SJSA1 (cell line): Measurements from ENCODE around the gene JKAMP. TPM values are rescaled to one million over a fixed set of nuclear protein-coding genes. Genes with fewer than 3 reads are reported as not detected.

Source experiments
- DNase-seq, 2 experiments: peaks; one replicate each; pipeline ENCODE4 v3.0.0-alpha.2; 2015 to 2020; ENCODE audit warnings: low spot score in 2 of 2, low read depth in 1 of 2
- H3K27ac ChIP-seq: fragments of 250-450 bp; sonication (Bioruptor Pico); 2 replicates; pipeline ENCODE4 v1.5.1; 2020; ENCODE audit warnings: mild to moderate bottlenecking, moderate library complexity
- H3K27me3 ChIP-seq: fragments of 250-450 bp; sonication (Bioruptor Pico); replicated peaks from 2 replicates; pipeline ENCODE4 v1.5.1; 2020; ENCODE audit warnings: mild to moderate bottlenecking, moderate library complexity
- H3K36me3 ChIP-seq: fragments of 250-450 bp; sonication (Bioruptor Pico); 2 replicates; pipeline ENCODE4 v1.5.1; 2020; ENCODE audit warnings: mild to moderate bottlenecking
- H3K4me1 ChIP-seq: fragments of 250-450 bp; sonication (Bioruptor Pico); replicated peaks from 2 replicates; pipeline ENCODE4 v1.6.1; 2021; ENCODE audit warnings: mild to moderate bottlenecking
- H3K4me3 ChIP-seq: fragments of 250-450 bp; sonication (Bioruptor Pico); 2 replicates; pipeline ENCODE4 v1.5.1; 2020; ENCODE audit warnings: mild to moderate bottlenecking
- H3K9me3 ChIP-seq: fragments of 250-450 bp; sonication (Bioruptor Pico); replicated peaks from 2 replicates; pipeline ENCODE4 v1.5.1; 2020; ENCODE audit warnings: mild to moderate bottlenecking
- total RNA-seq: library from RNA; depleted of rRNA; stranded (reverse); fragments of >200 nt; shearing (Covaris generic); gene quantifications from 2 replicates; pipeline ENCODE4 v1.2.3, GENCODE V29; 2014

JKAMP gene
- total RNA-seq, 1 experiment from 2014 or later, result 112 TPM

DNA sequence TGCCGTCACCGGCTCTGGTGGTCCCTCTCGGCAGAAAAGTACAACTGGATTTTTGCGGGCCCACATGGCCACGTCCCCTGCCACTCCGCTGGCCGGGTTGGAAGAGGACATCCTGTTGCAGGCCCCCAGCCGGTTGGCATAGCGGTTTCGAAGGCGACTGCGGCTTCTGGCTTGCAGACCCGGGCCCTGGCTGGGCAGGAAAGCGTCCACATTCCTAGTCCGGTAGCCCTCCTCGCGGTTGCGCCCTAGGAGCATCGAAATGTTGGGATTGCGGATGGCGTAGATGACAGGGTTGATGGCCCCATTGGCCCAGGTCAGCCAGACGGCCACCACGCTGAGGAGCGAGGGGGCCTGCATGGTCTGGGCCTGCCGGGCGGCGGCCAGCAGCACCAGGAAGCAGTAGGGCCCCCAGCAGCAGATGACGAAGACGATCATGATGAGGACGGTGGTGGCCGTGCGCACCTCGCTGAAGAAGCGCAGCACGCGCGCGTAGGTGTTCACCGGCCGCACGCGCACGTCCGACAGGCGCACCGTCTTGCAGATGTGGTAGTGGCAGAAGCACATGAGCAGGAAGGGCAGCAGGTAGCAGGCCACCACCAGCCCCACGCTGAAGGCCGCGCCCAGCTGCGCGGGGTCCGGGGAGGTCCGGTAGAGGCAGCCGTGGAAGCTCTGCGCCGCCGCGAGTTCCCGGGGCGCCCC, 20.4 kb upstream of the JKAMP start:
- Histone ChIP-seq H3K4me1 (peaks cover 9% of the 10 kb centered on the region), H3K27me3 (no peaks in the 10 kb centered on the region), H3K9me3 (no peaks in the 10 kb centered on the region), H3K36me3 (peaks cover 82% of the 10 kb centered on the region), H3K27ac (no peak overlapping the region), H3K4me3 (no peak overlapping the region)
- DNase-seq, result no peak

DNA sequence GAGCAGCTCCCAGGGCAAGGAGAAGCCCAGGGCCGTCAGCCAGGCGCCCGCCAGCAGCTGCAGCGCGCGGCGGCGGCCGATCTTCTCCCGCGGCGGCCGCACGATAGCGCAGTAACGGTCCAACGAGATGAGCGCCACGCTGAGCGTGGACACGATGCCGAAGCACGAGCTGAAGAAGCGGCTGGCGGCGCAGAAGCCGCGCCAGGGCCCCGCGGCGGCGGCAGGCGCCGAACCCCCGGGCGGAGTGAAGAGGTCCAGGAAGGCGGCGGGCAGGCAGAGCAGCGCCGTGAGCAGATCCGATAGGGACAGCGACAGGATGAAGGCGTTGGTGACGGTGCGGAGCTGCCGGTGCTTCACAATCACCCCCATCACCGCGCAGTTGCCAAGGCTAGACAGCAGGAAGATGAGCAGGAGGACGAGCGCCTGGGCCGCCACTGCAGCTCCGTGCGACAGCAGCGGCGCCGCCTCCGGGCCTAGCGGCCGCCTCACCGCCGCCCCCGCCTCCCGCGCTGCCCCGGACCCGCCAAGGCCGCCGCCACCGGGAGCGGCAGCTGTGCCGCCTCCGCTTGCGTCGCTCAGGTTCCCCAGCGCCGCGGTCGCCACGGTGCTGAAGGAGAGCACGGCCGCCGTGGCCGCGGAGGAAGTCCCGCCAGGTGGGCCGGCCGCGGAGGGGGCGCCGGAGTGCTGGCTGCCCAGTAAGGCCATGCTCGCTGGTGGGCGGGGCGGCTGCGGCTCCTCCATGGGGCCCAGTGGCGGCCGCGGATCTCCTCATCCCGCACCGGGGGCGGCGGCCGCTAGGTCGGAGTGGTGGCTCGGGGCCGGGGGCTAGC, 19.6 kb upstream of the JKAMP start:
- no peak for DNase-seq
- H3K36me3 ChIP-seq, result peaks cover 80% of the 10 kb centered on the region
- H3K4me1 ChIP-seq, result peaks cover 9% of the 10 kb centered on the region
- H3K9me3 ChIP-seq, result no peaks in the 10 kb centered on the region
- no peak overlapping the region for H3K4me3 ChIP-seq
- H3K27ac ChIP-seq, result no peak overlapping the region
- H3K27me3 ChIP-seq, result no peaks in the 10 kb centered on the region

DNA sequence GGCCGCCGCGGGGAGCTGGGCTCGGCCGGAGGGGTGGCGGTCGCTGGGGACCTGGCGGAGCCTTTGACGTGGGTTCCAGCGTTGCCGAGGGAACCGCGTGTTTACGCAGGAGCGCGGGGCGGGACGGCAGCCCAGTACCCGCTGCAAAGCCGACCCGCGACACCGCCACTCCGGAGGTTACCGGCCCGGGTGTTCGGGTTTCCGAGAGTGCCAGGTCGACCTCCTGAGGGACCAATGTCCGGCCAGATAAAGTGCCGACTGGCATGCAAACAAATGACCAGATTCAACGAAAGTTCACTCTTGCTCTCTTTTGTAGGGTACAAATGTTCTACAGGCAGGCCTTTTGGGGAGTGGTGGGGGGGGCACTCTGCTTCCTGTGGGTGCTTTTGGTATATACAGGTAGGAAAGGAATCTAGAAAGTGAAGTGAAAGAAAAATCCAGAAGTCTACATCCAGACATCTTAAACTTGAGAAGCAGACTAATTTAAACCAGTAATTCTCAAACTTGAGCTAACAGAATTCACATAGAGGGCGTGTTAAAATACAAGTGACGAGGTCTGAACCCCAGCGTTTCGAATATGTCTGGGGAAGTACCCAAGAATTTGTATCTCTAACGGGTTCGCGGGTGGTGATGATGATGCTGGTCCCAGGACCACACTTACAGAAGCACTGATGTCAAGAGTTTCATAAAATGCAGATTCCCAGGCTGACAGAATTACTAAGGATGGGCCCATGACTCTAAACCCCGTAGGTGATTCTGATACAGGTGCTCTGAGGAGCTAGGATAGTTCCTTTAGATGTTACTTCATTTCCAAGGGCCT, 18.8 kb upstream of the JKAMP start, which contains the start of gene GPR135:
Gene GPR135, minus strand, starts transcription at position 65 of the 820 bp plus-strand sequence. CDS start 154 bp downstream, outside the sequence.
- no peak for DNase-seq
- Histone ChIP-seq H3K9me3 (no peaks in the 10 kb centered on the region), H3K36me3 (peaks cover 80% of the 10 kb centered on the region), H3K27me3 (no peaks in the 10 kb centered on the region), H3K27ac (no peak within 1 kb of the TSS), H3K4me3 (no peak within 1 kb of the TSS), H3K4me1 (peaks cover 9% of the 10 kb centered on the region)

DNA sequence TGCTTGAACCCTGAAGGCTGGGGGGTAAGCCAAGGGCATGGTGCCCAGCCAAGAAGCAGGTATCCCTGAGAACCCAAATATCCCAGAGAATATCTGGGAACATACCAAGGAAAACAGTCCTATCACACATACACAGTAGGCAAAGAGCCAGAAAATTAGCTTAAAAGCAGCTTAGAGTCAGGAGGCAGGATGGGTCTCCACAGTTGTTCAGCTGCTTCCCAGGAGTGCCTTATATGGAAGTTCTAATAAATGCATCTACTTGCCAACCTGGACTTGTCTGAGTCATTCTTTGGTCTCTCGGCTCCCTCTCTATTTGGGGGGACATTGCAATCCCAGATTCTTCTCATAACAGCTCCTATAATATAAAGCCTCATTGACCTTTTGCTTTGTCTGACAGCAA, 10.1 kb upstream of the JKAMP start:
- Histone ChIP-seq H3K36me3 (peaks cover 91% of the 10 kb centered on the region), H3K4me1 (peaks cover 12% of the 10 kb centered on the region), H3K9me3 (no peaks in the 10 kb centered on the region), H3K4me3 (no peak overlapping the region), H3K27ac (no peak overlapping the region), H3K27me3 (no peaks in the 10 kb centered on the region)
- DNase-seq, result no peak

DNA sequence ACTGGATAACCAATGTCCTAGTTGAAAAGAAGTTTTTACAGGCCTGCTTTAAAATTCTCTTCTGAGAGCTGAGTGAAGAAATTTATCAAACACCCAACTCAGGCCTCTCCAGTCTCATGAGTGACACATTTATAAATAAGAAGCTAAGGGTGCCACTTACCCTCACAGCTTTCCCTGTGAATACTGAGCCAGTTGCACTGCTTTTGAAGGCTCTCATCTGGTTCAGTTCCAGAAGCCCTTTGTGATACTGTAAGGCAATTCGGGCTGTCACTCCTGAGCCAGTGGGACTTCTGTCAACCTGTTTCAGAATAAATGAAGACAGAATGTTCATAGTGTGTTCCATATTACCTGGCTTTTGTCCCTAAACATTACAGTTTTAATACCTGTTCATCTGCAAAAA, 8.6 kb upstream of the JKAMP start:
- Histone ChIP-seq H3K9me3 (no peaks in the 10 kb centered on the region), H3K4me1 (peaks cover 12% of the 10 kb centered on the region), H3K4me3 (no peak overlapping the region), H3K36me3 (peaks cover 87% of the 10 kb centered on the region), H3K27ac (no peak overlapping the region), H3K27me3 (no peaks in the 10 kb centered on the region)
- DNase-seq, result no peak

DNA sequence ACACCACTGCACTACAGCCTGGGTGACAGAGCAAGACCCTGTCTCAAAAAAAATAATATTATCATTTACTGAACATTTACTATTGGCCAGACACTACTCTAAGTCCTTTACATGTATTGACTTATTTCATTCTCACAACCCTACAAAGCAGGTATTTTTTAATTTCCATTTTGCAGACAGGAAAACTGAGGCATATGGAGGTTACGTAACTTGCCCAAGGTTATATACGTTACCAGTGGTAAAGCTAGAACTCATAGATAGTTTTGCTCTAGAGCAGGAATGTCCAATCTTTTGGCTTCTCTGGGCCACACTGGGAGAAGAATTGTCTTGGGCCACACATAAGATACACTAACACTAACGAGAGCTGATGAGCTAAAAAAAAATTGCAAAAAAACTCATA, 5.8 kb upstream of the JKAMP start:
- Histone ChIP-seq H3K9me3 (no peaks in the 10 kb centered on the region), H3K4me3 (no peak overlapping the region), H3K4me1 (peaks cover 31% of the 10 kb centered on the region), H3K36me3 (peaks cover 69% of the 10 kb centered on the region), H3K27me3 (no peaks in the 10 kb centered on the region), H3K27ac (no peak overlapping the region)
- no peak for DNase-seq

DNA sequence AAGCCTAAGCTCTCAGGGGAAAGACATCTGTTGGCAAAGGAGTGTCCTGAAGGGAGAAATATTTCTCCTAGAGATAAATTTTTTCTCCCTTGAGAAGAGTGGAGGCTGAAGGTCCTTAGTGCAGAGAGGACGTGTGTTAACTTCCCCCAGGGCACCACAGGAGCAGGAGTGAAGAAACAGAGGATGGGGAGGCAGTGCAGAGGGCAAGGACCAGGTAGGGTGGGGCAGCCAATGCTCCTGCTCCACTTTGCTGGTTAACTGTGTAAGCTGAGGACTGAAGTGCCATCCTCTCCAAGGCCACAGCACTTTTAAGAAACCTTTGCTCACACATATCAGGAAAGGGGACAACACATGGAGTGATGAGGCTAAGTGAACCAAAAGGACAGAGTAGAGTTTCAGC, 4.2 kb upstream of the JKAMP start:
- Histone ChIP-seq H3K27ac (no peak overlapping the region), H3K4me3 (no peak overlapping the region), H3K27me3 (no peaks in the 10 kb centered on the region), H3K4me1 (peaks cover 24% of the 10 kb centered on the region), H3K9me3 (no peaks in the 10 kb centered on the region), H3K36me3 (peaks cover 62% of the 10 kb centered on the region)
- DNase-seq, result no peak

DNA sequence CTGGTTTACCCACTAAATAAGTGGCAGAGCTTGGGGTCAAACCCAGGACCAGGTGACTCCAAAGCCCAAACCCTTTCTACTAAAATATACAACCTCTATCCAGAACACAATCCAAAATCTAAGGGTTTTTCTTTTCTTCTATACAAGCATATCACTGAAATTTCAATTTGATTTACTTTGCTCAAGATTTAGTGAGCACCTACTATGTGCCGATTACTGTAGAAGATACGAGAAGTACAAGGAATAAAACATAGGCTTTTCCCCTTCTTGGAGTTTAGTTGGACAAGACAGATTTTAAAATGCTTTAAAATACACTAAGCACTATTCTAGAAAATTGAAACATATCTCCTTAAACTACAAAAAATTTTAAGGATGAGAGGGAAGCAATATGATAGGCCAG, 2.9 kb upstream of the JKAMP start:
- Histone ChIP-seq H3K36me3 (peaks cover 49% of the 10 kb centered on the region), H3K9me3 (no peaks in the 10 kb centered on the region), H3K27me3 (no peaks in the 10 kb centered on the region), H3K27ac (peak overlapping the region; percentile 98), H3K4me3 (peak overlapping the region; percentile 89), H3K4me1 (peaks cover 32% of the 10 kb centered on the region)
- DNase-seq, result no peak

DNA sequence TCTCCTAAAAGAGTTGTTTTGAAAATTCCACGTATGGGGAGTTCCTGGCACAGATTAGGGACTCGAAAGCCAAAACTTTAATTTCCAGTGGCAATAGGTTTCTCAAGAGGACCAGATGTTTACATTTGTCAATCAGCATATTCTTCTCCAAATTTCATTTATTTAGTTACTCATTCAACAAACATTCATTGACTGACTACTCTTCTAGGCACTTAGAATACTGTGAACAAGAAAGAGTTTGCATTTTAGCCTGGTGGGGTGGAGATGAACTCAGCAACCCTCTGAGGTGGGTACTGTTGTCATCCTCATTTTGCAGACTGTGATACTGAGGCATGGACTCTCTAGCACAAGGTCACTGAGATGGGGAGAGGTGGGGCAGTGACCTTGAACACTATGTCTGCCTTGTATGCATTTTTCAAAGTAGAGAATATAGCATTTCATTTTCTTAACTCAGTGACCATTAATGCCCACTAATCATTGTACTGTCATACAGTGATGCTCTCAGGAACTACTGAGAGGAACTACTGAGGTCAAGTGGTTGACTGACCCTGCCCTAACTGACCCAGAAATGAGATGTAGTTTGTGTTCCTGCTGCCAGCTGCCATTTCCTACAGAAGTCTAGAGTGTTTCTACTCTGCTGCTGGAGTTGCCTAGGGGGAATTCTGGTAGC, 2.3 kb upstream of the JKAMP start:
- DNase-seq, result peak in 1 of 2 experiments; percentile 76
- H3K9me3 ChIP-seq, result no peaks in the 10 kb centered on the region
- peaks cover 47% of the 10 kb centered on the region for H3K36me3 ChIP-seq
- H3K4me3 ChIP-seq, result peak overlapping the region; percentile 89
- peak overlapping the region; percentile 98 for H3K27ac ChIP-seq
- peaks cover 28% of the 10 kb centered on the region for H3K4me1 ChIP-seq
- H3K27me3 ChIP-seq, result no peaks in the 10 kb centered on the region

DNA sequence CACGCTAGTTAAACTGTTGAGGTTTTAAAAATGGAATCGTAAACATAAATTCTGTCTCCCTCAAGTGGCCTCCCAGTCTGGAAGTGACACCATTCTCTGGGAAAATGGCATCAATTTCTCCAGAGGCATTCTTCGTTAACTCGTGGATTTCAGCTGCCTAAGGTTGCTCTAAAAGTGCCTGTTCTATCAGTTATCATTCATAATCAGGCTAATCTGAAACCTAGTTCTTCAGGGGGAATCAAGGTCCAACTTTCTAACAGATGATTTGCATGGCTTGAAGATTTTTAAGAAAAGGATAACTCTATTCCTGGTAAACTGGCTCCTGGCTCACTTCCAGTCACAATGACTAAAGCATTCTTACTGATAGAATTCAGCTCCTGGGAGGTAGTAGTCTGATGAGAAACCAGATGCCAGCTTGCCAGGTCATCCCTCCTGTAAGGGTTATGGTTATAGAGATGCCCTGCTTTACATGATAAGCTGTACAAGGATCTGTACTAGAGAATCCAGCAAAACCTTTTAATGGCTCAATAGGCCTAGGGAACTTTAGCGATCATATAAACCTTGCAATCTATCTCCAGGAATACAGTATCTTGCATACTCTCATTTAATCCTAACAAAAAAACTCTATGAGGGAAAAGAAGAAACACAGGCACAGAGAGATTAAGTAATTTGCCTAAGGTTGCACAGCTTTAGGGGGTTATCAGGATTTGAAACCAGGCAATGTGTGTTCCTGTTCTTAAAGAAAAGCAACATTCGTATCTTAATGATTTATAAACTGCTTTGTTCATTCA, 1.6 kb upstream of the JKAMP start:
- peak; percentile 90 to 91 for DNase-seq
- Histone ChIP-seq H3K27ac (peak overlapping the region; percentile 98), H3K9me3 (no peaks in the 10 kb centered on the region), H3K4me3 (peak overlapping the region; percentile 89), H3K36me3 (peaks cover 45% of the 10 kb centered on the region), H3K27me3 (no peaks in the 10 kb centered on the region), H3K4me1 (peaks cover 28% of the 10 kb centered on the region)

DNA sequence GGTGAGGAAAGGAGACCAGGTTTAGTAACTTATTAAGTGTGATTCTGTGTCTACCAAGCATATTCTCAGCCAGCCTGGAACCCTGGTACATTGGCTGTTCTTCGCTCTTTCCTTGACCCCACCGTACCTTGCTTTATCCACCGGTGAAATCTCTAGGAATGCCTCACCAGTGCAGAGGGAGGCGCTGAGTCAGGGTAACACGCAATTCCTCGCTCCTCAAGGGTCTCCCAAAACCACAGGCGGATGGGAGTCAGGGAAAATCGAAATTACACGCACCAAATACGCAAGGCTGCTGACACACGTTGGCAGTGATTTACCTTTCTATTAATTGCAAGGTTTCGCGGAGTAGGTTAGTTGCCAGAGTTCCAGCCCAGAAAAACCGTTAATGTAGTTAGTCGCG, 954 bp upstream of the JKAMP start:
- peak; percentile 65 to 66 for DNase-seq
- H3K27me3 ChIP-seq, result no peaks in the 10 kb centered on the region
- peaks cover 46% of the 10 kb centered on the region for H3K36me3 ChIP-seq
- peak overlapping the region; percentile 98 for H3K27ac ChIP-seq
- H3K4me1 ChIP-seq, result peaks cover 30% of the 10 kb centered on the region
- peak overlapping the region; percentile 89 for H3K4me3 ChIP-seq
- H3K9me3 ChIP-seq, result no peaks in the 10 kb centered on the region

DNA sequence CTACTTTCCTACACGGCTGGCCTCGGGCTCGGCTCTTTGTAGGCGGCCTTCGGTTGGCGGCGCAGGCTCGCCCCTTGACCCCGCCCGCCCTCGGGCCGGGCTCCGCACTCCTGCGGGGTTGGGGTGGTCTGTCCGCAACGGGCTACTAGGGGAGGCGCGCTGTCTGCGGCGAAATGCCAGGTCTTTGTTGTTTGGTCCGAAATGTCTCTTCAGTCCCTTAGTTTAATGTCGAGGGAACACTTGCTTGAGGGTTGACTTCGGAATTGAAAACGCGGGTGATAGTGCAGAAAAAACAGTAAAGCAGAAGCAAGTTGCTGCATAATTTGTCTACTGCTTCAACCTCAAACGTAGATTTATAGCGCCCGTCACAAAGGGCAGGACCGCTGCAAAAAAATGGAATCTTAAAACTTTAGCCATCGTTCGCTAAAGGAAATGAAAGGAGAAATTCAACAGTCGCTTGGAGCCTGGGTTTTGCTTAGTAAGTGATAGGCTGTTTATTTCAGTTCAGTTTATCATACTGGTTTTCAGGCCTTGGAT, 390 bp downstream of the JKAMP start:
- peak overlapping the region; percentile 98 for H3K27ac ChIP-seq
- no peak for DNase-seq
- peak overlapping the region; percentile 89 for H3K4me3 ChIP-seq

More for the DNA sequence above, 390 bp downstream of the JKAMP start:
- Histone ChIP-seq H3K27me3 (no peaks in the 10 kb centered on the region), H3K4me1 (peaks cover 31% of the 10 kb centered on the region), H3K9me3 (no peaks in the 10 kb centered on the region), H3K36me3 (peaks cover 47% of the 10 kb centered on the region)
